HS-27A (cell line): ENCODE results near the gene WDR45.
"Not testable (repeated sequence)": the region's sequence is repeated elsewhere in the genome, so short reads cannot be mapped to it uniquely, and the experiment has no call there.

Experiments
- DNase-seq: peaks from one replicate; pipeline ENCODE4 v3.0.0-alpha.2; 2012; ENCODE audit warnings: low read depth, missing footprints

The WDR45 gene

GRCh38 chrX:49079489-49080428 is at the start of gene WDR45:
WDR45 (minus strand) TSS chrX:49079887; CDS start chrX:49078095, 1,792 bp downstream.
- peak; percentile 19 for DNase-seq

GRCh38 chrX:49129427-49129826 is 49.7 kb upstream of the WDR45 start:
- DNase-seq = no peak

- not testable (repeated sequence) for DNase-seq
These were observed 48.1 kb upstream of the WDR45 start for GRCh38 chrX:49127742-49128258.

- no peak for DNase-seq
These were observed 42.8 kb upstream of the WDR45 start for GRCh38 chrX:49122499-49122898.

- no peak for DNase-seq
These were observed 40.4 kb upstream of the WDR45 start for GRCh38 chrX:49120091-49120490.

- no peak for DNase-seq
These were observed 37.9 kb upstream of the WDR45 start for GRCh38 chrX:49117581-49117980.

- DNase-seq = no peak
These were observed 37.0 kb upstream of the WDR45 start for GRCh38 chrX:49116716-49117115.

- DNase-seq = no peak
These were observed 36.4 kb upstream of the WDR45 start for GRCh38 chrX:49116076-49116475.

GRCh38 chrX:49111791-49112190 is 32.1 kb upstream of the WDR45 start:
- no peak for DNase-seq

- DNase-seq = no peak
These were observed 30.7 kb upstream of the WDR45 start for GRCh38 chrX:49110417-49110816.

- no peak for DNase-seq
These were observed 29.0 kb upstream of the WDR45 start for GRCh38 chrX:49108641-49109040.

- DNase-seq = no peak
These were observed 27.2 kb upstream of the WDR45 start for GRCh38 chrX:49106930-49107329.

GRCh38 chrX:49106296-49106695 is 26.6 kb upstream of the WDR45 start:
- DNase-seq = no peak

- no peak for DNase-seq
These were observed 23.9 kb upstream of the WDR45 start for GRCh38 chrX:49103637-49104036.

GRCh38 chrX:49102190-49102589 is 22.5 kb upstream of the WDR45 start:
- DNase-seq = no peak

- DNase-seq = no peak
These were observed 21.9 kb upstream of the WDR45 start for GRCh38 chrX:49101629-49101984.

- peak; percentile 50 for DNase-seq
These were observed 21.3 kb upstream of the WDR45 start for GRCh38 chrX:49100704-49101628.

- no peak for DNase-seq
These were observed 16.7 kb upstream of the WDR45 start for GRCh38 chrX:49096419-49096818.

- DNase-seq = no peak
These were observed 9.9 kb upstream of the WDR45 start for GRCh38 chrX:49089553-49089952.

GRCh38 chrX:49082271-49082871 is 2.7 kb upstream of the WDR45 start:
- DNase-seq = no peak

GRCh38 chrX:49077941-49078340 is 1.7 kb downstream of the WDR45 start:
- no peak for DNase-seq

- no peak for DNase-seq
These were observed 4.3 kb downstream of the WDR45 start for GRCh38 chrX:49075347-49075746.
